GM18499 (cell line): ENCODE results near the gene STX1A.
"Not testable (repeated sequence)": the region's sequence is repeated elsewhere in the genome, so short reads cannot be mapped to it uniquely, and the experiment has no call there.

ENCODE experiments used
- ATAC-seq: cut with Tn5 transposase; IDR thresholded peaks from one replicate; pipeline ENCODE4 v1.9.1; 2021; ENCODE audit warnings: moderate number of reproducible peaks; ENCODE audit not compliant: insufficient read depth, unreplicated experiment

The STX1A gene

DNA sequence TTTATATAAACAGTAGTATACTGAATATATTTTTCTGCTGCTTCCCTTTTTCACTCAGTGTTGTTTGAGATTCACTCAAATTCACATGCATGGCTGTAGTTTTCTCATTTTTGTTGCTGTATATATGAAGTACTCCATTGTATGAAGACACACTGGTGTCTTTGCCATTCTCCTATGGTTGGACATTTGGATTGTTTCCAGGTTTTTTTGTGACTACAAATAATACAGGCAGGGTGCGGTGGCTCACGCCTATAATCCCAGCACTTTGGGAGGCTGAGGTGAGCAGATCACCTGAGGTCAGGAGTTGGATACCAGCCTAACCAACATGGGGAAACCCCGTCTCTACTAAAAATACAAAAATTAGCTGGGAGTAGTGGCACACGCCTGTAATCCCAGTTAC, 58.9 kb downstream of the STX1A start:
- ATAC-seq: not testable (repeated sequence)

- ATAC-seq: no peak
Measured at GRCh38 chr7:73659983-73660382, 59.5 kb downstream of the STX1A start.

GRCh38 chr7:73655309-73655708, 64.2 kb downstream of the STX1A start:
- not testable (repeated sequence) for ATAC-seq

DNA sequence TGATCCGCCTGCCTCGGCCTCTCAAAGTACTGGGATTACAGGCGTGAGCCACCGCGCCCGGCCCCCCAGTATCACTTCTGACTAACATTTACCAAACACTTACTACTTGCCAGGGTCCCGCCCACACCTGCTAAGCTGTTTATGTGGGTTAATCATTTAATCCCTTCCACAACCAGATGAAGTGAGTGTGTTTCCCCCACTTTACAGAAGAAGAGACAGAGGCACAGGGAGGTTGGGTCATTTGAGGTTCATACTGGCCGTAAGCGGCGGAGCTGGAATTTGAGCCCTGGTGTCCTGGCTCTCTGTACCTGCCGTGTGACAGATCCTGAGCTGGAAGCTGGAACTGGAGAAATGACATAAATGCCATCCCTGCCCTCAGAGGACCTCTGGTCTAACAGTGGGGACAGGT, 66.9 kb downstream of the STX1A start:
- ATAC-seq: no peak

- ATAC-seq: no peak
Measured at GRCh38 chr7:73650524-73650923, 68.9 kb downstream of the STX1A start.

DNA sequence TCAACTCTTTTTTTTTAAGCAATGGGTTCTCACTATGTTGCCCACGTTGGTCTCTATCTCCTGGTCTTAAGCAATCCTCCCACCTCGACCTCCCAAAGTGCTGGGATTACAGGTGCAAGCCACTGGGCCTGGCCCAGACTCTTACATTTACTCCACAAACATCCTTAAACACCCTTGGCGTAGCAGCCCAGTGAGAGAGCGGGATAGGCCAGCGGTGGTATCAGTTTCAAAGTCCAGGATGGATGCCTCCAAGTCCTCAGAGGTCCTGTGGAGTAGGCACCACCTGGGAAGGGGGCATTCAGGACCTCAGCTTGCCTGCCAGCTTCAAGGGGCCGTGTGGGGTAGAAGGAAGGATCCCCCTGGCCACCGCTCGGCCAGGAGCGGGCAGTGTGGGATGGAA, 69.9 kb downstream of the STX1A start:
- no peak for ATAC-seq
